H1 (cell line): ENCODE data around the gene COMP. TPM values are rescaled to one million over a fixed set of nuclear protein-coding genes. Genes with fewer than 3 reads are reported as not detected.
A peak's percentile ranks its signal among the peaks of the same experiment; 100 is the strongest.

ENCODE experiments used
- MAX ChIP-seq: IDR thresholded peaks from 2 replicates; pipeline ENCODE4 v1.6.1; 2012; ENCODE audit warnings: inconsistent platforms
- polyA plus RNA-seq, 7 experiments: library from polyadenylated mRNA; depleted of rRNA in 3 of 7; stranded (reverse) in 5 of 7; unstranded in 2 of 7; fragments of >200 nt in 5 of 7; fragments of 200-250 nt in 2 of 7; gene quantifications; 1 replicate in 5 of 7; 2 replicates in 1 of 7; 4 replicates in 1 of 7; pipeline versions ENCODE4 v1.2.1 to v1.2.3, GENCODE V29; 2011 to 2013; ENCODE audit warnings: missing spikeins in 2 of 7, mixed read lengths in 2 of 7
- total RNA-seq: library from RNA; stranded (reverse); fragmentation: NEBNext Ultra II Directional; extraction: Animal tissue kit (Norgen Biotek cat#: 25700); gene quantifications from 2 replicates; pipeline ENCODE4 v1.2.1, GENCODE V29; 2021

COMP gene
- total and polyA plus RNA-seq, 2 of the 8 experiments (the other 6 are each of a cell fraction or from before 2014, with no cell fraction given), result 0.17 TPM

GRCh38 chr19:18832306-18833140 is 41.4 kb upstream of the COMP start (continued):
- TF ChIP-seq MAX, result peak; percentile 49; the same call in 1 of the 2 replicates
